DOHH2 (cell line): Measurements from ENCODE around the gene HSF5.

Experiments used
- H3F3A ChIP-seq: fragments of 200-600 bp; sonication (generic), shearing (Covaris generic); 2 replicates; pipeline ENCODE4 v1.6.0; 2016; ENCODE audit warnings: antibody characterized with exemption, mild to moderate bottlenecking; ENCODE audit not compliant: control insufficient read depth, insufficient read depth
- H3K27ac ChIP-seq: fragments of 200-600 bp; sonication (generic); 2 replicates; pipeline ENCODE4 v1.5.1; 2014; ENCODE audit warnings: low read depth, mild to moderate bottlenecking, low read length, moderate library complexity
- H3K27me3 ChIP-seq: fragments of 200-600 bp; sonication (generic); 2 replicates; pipeline ENCODE4 v1.6.1; 2014; ENCODE audit warnings: mild to moderate bottlenecking, low read length, mixed read lengths; ENCODE audit not compliant: control insufficient read depth
- H3K36me3 ChIP-seq: fragments of 200-600 bp; sonication (generic); 2 replicates; pipeline ENCODE4 v1.6.1; 2014; ENCODE audit warnings: mild to moderate bottlenecking, low read length, moderate library complexity, mixed read lengths; ENCODE audit not compliant: control insufficient read depth
- H3K4me1 ChIP-seq: fragments of 200-600 bp; sonication (generic); 2 replicates; pipeline ENCODE4 v1.6.1; 2014; ENCODE audit warnings: mild to moderate bottlenecking, low read length, mixed read lengths; ENCODE audit not compliant: control insufficient read depth
- H3K4me2 ChIP-seq: fragments of 200-600 bp; sonication (generic); 2 replicates; pipeline ENCODE4 v1.6.0; 2014; ENCODE audit warnings: mild to moderate bottlenecking, low read length, moderate library complexity
- H3K4me3 ChIP-seq: fragments of 200-600 bp; sonication (generic); 2 replicates; pipeline ENCODE4 v1.5.1; 2014; ENCODE audit warnings: mild to moderate bottlenecking, low read length, mixed read lengths
- H3K79me2 ChIP-seq: fragments of 200-600 bp; sonication (generic); 2 replicates; pipeline ENCODE4 v1.6.1; 2014; ENCODE audit warnings: mild to moderate bottlenecking, low read length, mixed read lengths; ENCODE audit not compliant: control insufficient read depth
- H3K9me2 ChIP-seq: fragments of 200-600 bp; sonication (generic); replicated peaks from 2 replicates; pipeline ENCODE4 v1.6.1; 2014; ENCODE audit warnings: mild to moderate bottlenecking, low read length, mixed read lengths; ENCODE audit not compliant: control insufficient read depth
- H3K9me3 ChIP-seq: fragments of 200-600 bp; sonication (generic); 2 replicates; pipeline ENCODE4 v1.6.1; 2014; ENCODE audit warnings: antibody characterized with exemption, low read length, mixed read lengths; ENCODE audit not compliant: control insufficient read depth, insufficient read depth
- H4K20me1 ChIP-seq: fragments of 200-600 bp; sonication (generic); 2 replicates; pipeline ENCODE4 v1.6.0; 2014; ENCODE audit warnings: low read depth, mild to moderate bottlenecking, antibody characterized with exemption, low read length, moderate library complexity; ENCODE audit not compliant: control insufficient read depth, insufficient read depth
- CTCF ChIP-seq: fragments of 200-600 bp; sonication (generic); IDR thresholded peaks from one replicate; pipeline ENCODE4 v1.5.1; 2014; ENCODE audit warnings: antibody characterized with exemption, mild to moderate bottlenecking, low read depth, low read length; ENCODE audit not compliant: poor library complexity, severe bottlenecking
- EZH2phosphoT487 ChIP-seq: fragments of 200-600 bp; sonication (generic); IDR thresholded peaks from 2 replicates; pipeline ENCODE4 v1.6.1; 2017; ENCODE audit warnings: borderline replicate concordance, mild to moderate bottlenecking, antibody characterized with exemption, low read length, moderate library complexity, mixed read lengths

The HSF5 gene

DNA sequence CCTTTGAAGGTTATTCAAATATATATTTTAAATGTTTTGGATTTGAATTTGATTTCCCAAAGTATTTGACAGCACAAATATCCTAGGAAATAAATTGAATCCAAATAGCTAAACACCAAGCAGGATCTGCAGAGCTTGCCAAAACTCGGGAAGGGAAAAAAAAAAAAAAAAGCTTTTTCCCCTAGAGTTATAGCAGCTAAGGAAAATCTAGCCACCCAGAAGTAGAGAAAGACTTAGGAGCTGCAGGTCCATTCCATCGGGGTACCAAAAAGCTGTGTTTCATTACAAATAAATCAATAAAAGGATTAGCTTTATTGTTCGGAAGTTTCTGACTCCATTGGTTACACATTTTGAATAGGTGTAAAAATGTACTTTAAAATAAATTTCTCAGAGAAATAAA is 19.3 kb downstream of the HSF5 start:
- TF ChIP-seq EZH2phosphoT487 (no peak), CTCF (no peak)
- peaks cover 25% of the 10 kb centered on the region for H3K27me3 ChIP-seq

DNA sequence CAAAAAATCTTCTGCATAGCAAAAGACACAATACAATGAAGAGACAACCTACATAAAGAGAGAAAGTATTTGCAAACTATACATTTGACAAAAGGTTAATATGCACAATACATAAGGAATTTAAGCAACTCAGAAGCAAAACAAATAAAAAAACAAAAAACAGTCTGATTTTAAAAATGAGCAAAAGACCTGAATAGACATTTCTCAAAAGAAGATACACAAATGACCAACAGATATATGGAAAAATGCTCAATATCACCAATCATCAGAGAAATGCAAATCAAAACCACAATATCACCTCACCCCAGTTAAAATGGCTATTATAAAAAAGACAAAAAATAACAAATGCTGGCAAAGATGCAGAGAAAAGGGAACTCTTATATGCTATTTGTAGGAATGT is 32.7 kb downstream of the HSF5 start:
- no peaks in the 10 kb centered on the region for H4K20me1 ChIP-seq
- no peak overlapping the region for H3K4me3 ChIP-seq
- H3K4me1 ChIP-seq: no peaks in the 10 kb centered on the region
- no peaks in the 10 kb centered on the region for H3K9me3 ChIP-seq
- no peaks in the 10 kb centered on the region for H3F3A ChIP-seq
- H3K4me2 ChIP-seq: no peak overlapping the region
- H3K27ac ChIP-seq: no peak overlapping the region
- H3K9me2 ChIP-seq: no peaks in the 10 kb centered on the region
- no peak for TF ChIP-seq CTCF
- no peak for TF ChIP-seq EZH2phosphoT487
- no peaks in the 10 kb centered on the region for H3K36me3 ChIP-seq
- H3K27me3 ChIP-seq: no peaks in the 10 kb centered on the region
- H3K79me2 ChIP-seq: no peaks in the 10 kb centered on the region

More for the DNA sequence above, 19.3 kb downstream of the HSF5 start:
- Histone ChIP-seq H3K27ac (no peak overlapping the region), H3K4me1 (no peaks in the 10 kb centered on the region), H4K20me1 (no peaks in the 10 kb centered on the region), H3F3A (no peaks in the 10 kb centered on the region), H3K79me2 (no peaks in the 10 kb centered on the region), H3K4me3 (no peak overlapping the region), H3K36me3 (no peaks in the 10 kb centered on the region), H3K9me2 (no peaks in the 10 kb centered on the region), H3K4me2 (no peak overlapping the region), H3K9me3 (no peaks in the 10 kb centered on the region)

- Histone ChIP-seq H3K27ac (no peak overlapping the region), H4K20me1 (no peaks in the 10 kb centered on the region), H3K27me3 (no peaks in the 10 kb centered on the region), H3K9me2 (no peaks in the 10 kb centered on the region), H3F3A (no peaks in the 10 kb centered on the region), H3K4me3 (no peak overlapping the region), H3K36me3 (no peaks in the 10 kb centered on the region), H3K4me1 (no peaks in the 10 kb centered on the region), H3K4me2 (no peak overlapping the region), H3K79me2 (no peaks in the 10 kb centered on the region), H3K9me3 (no peaks in the 10 kb centered on the region)
- TF ChIP-seq CTCF (no peak), EZH2phosphoT487 (no peak)
These were observed 35.5 kb downstream of the HSF5 start for GRCh38 chr17:58452738-58453137.
